GM21528 (cell line): Measurements from ENCODE around the gene FBXO36.

ENCODE experiments used
- ATAC-seq: cut with Tn5 transposase; IDR thresholded peaks from one replicate; pipeline ENCODE4 v1.9.1; 2021; ENCODE audit warnings: mild to moderate bottlenecking, moderate library complexity; ENCODE audit not compliant: unreplicated experiment, low FRiP score

FBXO36 gene

GRCh38 chr2:230043025-230043424 lies 120.7 kb downstream of the FBXO36 start:
- no peak for ATAC-seq

GRCh38 chr2:230043461-230043860 lies 121.2 kb downstream of the FBXO36 start:
- no peak for ATAC-seq

- no peak for ATAC-seq
Observed at GRCh38 chr2:230046491-230046890, 124.2 kb downstream of the FBXO36 start.

- no peak for ATAC-seq
Observed at GRCh38 chr2:230048010-230048671, 125.8 kb downstream of the FBXO36 start.

GRCh38 chr2:230050136-230050535 lies 127.8 kb downstream of the FBXO36 start:
- no peak for ATAC-seq

- no peak for ATAC-seq
Observed at GRCh38 chr2:230052299-230052698, 130.0 kb downstream of the FBXO36 start.

- ATAC-seq = no peak
Observed at GRCh38 chr2:230053753-230054478, 131.6 kb downstream of the FBXO36 start.

GRCh38 chr2:230060672-230061293 lies 138.5 kb downstream of the FBXO36 start:
- no peak for ATAC-seq
